ENCODE measurements around the gene KRT27. TPM values are rescaled to one million over a fixed set of nuclear protein-coding genes. Genes with fewer than 3 reads are reported as not detected.

Gene KRT27
- total RNA-seq, 2 experiments from 2014 or later, result not detected

GRCh38 chr17:40825599-40825998, 43.2 kb upstream of the KRT27 start:
- DNase-seq, result no peak
- no peak for ATAC-seq
- Mint-ChIP-seq H3K9me3 (no peaks in the 10 kb centered on the region), H3K36me3 (ENCODE audit: low read depth) (peaks cover 8% of the 10 kb centered on the region), H3K4me1 (ENCODE audit: low read depth) (peaks cover 15% of the 10 kb centered on the region), H3K27me3 (no peaks in the 10 kb centered on the region), H3K27ac (no peak overlapping the region), H3K4me3 (no peak overlapping the region)
- CTCF ChIA-PET, result interaction anchor here (1.0 kb wide), 1 partner anchor 11 kb away, joined by 3 read pairs; no protein-coding TSS in a partner anchor
- intact Hi-C loops (cut with micrococcal nuclease), result no loop called here
- POLR2A ChIA-PET, result no interaction called here
- TF ChIP-seq, protein P1, sequence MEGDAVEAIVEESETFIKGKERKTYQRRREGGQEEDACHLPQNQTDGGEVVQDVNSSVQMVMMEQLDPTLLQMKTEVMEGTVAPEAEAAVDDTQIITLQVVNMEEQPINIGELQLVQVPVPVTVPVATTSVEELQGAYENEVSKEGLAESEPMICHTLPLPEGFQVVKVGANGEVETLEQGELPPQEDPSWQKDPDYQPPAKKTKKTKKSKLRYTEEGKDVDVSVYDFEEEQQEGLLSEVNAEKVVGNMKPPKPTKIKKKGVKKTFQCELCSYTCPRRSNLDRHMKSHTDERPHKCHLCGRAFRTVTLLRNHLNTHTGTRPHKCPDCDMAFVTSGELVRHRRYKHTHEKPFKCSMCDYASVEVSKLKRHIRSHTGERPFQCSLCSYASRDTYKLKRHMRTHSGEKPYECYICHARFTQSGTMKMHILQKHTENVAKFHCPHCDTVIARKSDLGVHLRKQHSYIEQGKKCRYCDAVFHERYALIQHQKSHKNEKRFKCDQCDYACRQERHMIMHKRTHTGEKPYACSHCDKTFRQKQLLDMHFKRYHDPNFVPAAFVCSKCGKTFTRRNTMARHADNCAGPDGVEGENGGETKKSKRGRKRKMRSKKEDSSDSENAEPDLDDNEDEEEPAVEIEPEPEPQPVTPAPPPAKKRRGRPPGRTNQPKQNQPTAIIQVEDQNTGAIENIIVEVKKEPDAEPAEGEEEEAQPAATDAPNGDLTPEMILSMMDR (IDR thresholded peaks at IDR 0.05), result no peak

GRCh38 chr17:40824015-40824832, 41.9 kb upstream of the KRT27 start:
- CTCF ChIA-PET, result interaction anchor here (0.6 to 1.8 kb wide), 3 partner anchors 31 to 825 kb away, joined by 3 to 5 read pairs (median 3); no protein-coding TSS in a partner anchor
- Mint-ChIP-seq H3K36me3 (ENCODE audit: low read depth) (peaks cover 6% of the 10 kb centered on the region), H3K27ac (no peak overlapping the region), H3K4me3 (no peak overlapping the region), H3K27me3 (no peaks in the 10 kb centered on the region), H3K4me1 (ENCODE audit: low read depth) (peaks cover 28% of the 10 kb centered on the region), H3K9me3 (no peaks in the 10 kb centered on the region)
- intact Hi-C loops (cut with micrococcal nuclease), result no loop called here
- ATAC-seq, result no peak
- POLR2A ChIA-PET, result no interaction called here
- TF ChIP-seq, protein P1 (IDR thresholded peaks at IDR 0.05), result no peak
- DNase-seq, result no peak

DNA sequence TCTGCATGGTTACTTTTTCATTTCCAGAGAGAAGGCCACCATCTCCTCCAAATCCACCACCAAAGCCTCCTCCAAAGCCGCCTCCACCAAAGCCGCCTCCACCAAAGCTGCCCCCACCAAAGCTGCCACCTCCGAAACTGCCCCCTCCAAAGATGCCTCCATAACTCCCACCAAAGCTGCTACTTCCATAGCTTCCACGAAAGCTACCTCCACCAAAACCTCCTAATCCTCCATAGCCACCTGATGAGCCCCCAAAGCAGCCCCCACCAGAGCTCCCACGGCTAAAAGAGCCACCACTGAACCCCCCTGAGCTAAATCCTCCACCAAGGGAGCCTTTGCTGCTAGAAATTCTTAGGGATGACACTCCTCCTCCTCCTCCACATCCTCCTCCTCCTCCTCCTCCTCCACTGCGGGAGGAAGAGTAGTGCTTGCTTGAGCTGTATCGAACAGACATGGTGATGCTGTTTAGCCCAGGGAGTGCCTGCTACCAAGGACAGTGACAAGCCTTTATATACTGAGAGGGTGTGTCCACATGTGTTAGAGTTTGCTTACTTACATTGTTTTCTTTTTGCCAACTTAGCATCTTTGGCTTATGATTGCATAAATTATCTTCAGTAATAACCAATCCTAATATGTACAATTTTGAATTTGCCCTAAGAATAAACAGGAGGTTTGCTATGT, 39.9 kb upstream of the KRT27 start, which contains the start of gene KRT10:
TSS of gene KRT10 (minus strand) at position 483 of the 681 bp plus-strand sequence. CDS start at position 454, 29 bp downstream.
- CTCF ChIA-PET, result interaction anchor here (1.0 kb wide), 1 partner anchor 844 kb away, joined by 3 read pairs; no protein-coding TSS in a partner anchor
- no peak within 1 kb of the TSS for H3K4me3 Mint-ChIP-seq
- H3K9me3 Mint-ChIP-seq, result no peaks in the 10 kb centered on the region
- no peak within 1 kb of the TSS for H3K27ac Mint-ChIP-seq
- H3K36me3 Mint-ChIP-seq (ENCODE audit: low read depth), result peaks cover 14% of the 10 kb centered on the region
- TF ChIP-seq, protein P1 (IDR thresholded peaks at IDR 0.05), result no peak
- ATAC-seq (no peak), DNase-seq (no peak)
- no peaks in the 10 kb centered on the region for H3K27me3 Mint-ChIP-seq
- POLR2A ChIA-PET, result interaction anchor here (0.6 to 0.8 kb wide), 2 partner anchors 11 to 25 kb away, joined by 4 to 5 read pairs; no protein-coding TSS in a partner anchor
- peaks cover 27% of the 10 kb centered on the region for H3K4me1 Mint-ChIP-seq (ENCODE audit: low read depth)
- intact Hi-C loops (cut with micrococcal nuclease), result no loop called here

DNA sequence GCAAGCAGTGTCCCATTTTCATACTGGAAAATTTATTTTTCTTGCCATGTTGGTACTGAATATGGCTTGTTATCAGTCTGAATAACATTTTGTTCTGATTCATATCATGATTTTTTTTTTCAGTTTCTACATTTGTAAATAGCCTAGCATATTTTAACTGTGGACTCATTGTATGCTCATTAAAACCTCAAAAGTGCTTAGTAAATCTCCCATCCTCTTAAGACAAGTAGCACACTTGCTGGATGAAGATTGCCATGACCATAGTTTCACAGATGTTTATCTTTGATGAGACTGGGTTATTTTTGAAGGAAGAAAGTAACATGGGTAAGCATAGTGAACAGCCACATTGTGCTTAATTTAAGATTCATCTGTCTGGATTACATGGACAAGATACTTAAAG, 39.2 kb upstream of the KRT27 start:
- ATAC-seq, result no peak
- CTCF ChIA-PET, result interaction anchor here (1.0 kb wide), 1 partner anchor 844 kb away, joined by 3 read pairs; no protein-coding TSS in a partner anchor

More for the DNA sequence above, 39.2 kb upstream of the KRT27 start:
- TF ChIP-seq, protein P1 (IDR thresholded peaks at IDR 0.05), result no peak
- DNase-seq, result no peak
- Mint-ChIP-seq H3K4me1 (ENCODE audit: low read depth) (peaks cover 26% of the 10 kb centered on the region), H3K27ac (no peak overlapping the region), H3K4me3 (no peak overlapping the region), H3K36me3 (ENCODE audit: low read depth) (peaks cover 21% of the 10 kb centered on the region), H3K27me3 (no peaks in the 10 kb centered on the region), H3K9me3 (no peaks in the 10 kb centered on the region)
- intact Hi-C loops (cut with micrococcal nuclease), result no loop called here
- POLR2A ChIA-PET, result interaction anchor here (0.8 kb wide), 1 partner anchor 11 kb away, joined by 5 read pairs; no protein-coding TSS in a partner anchor

All from activated CD8-positive, alpha-beta T cell treated with anti-CD3 and anti-CD28 coated beads for 36 hours (primary cell).